ENCODE measurements around the gene TNFAIP8. TPM values are rescaled to one million over a fixed set of nuclear protein-coding genes. Genes with fewer than 3 reads are reported as not detected.
A peak's percentile ranks its signal among the peaks of the same experiment; 100 is the strongest.

TNFAIP8 gene
- total RNA-seq, 2 experiments from 2014 or later: 106 to 114 TPM

GRCh38 chr5:119341452-119342349, 14.1 kb upstream of the TNFAIP8 start:
- DNase-seq (peak in 2 of 14 experiments; percentile 42 to 48), ATAC-seq (ENCODE audit: poor library complexity) (peak; percentile 9)
- Mint-ChIP-seq H3K9me3 (no peaks in the 10 kb centered on the region), H3K27ac (peak overlapping the region; percentile 97), H3K4me1 (ENCODE audit: low read depth) (peaks cover 97% of the 10 kb centered on the region), H3K4me3 (peak overlapping the region; percentile 81), H3K27me3 (no peaks in the 10 kb centered on the region), H3K36me3 (ENCODE audit: low read depth) (peaks cover 37% of the 10 kb centered on the region)
- peaks cover 19% of the 10 kb centered on the region for H3K36me3 ChIP-seq (ENCODE audit: insufficient read depth, low read length)
- H3K4me1 ChIP-seq (ENCODE audit: insufficient read depth, low read length): peaks cover 93% of the 10 kb centered on the region
- H3K27me3 ChIP-seq (ENCODE audit: control insufficient read depth in 1 of 2, insufficient read depth in 2 of 2, low read length in 2 of 2): no peaks in the 10 kb centered on the region
- intact Hi-C loops (cut with DNase I, micrococcal nuclease): loop anchor here in 1 of 2 experiments (1.0 to 5.0 kb wide), 6 partner anchors 11 to 69 kb away; no protein-coding TSS in a partner anchor
- TF ChIP-seq CTCF (IDR thresholded peaks at IDR 0.05): no peak
- peak overlapping the region; percentile 49 for H3K4me3 ChIP-seq (ENCODE audit: low read length)
- no peaks in the 10 kb centered on the region for H3K9me3 ChIP-seq (ENCODE audit: control insufficient read depth in 1 of 2, insufficient read depth in 1 of 2, low read length in 2 of 2)
- peak overlapping the region; percentile 77 to 83 for H3K27ac ChIP-seq (ENCODE audit: low read depth in 1 of 2, low read length in 2 of 2)
- CTCF ChIA-PET: interaction anchor here (1.0 to 6.0 kb wide), 15 partner anchors 8 to 354 kb away, joined by 3 to 36 read pairs (median 5); partner anchors contain the start of genes DTWD2 and TNFAIP8
- POLR2A ChIA-PET: interaction anchor here (0.6 to 17.9 kb wide), 27 partner anchors 8 to 277 kb away, joined by 3 to 301 read pairs (median 6); partner anchors contain the start of genes DMXL1 and TNFAIP8

GRCh38 chr5:119342406-119342805, 13.4 kb upstream of the TNFAIP8 start:
- Histone ChIP-seq H3K4me1 (ENCODE audit: insufficient read depth, low read length) (peaks cover 87% of the 10 kb centered on the region), H3K36me3 (ENCODE audit: insufficient read depth, low read length) (peaks cover 24% of the 10 kb centered on the region), H3K27ac (ENCODE audit: low read depth in 1 of 2, low read length in 2 of 2) (peak overlapping the region; percentile 77 to 83), H3K9me3 (ENCODE audit: control insufficient read depth in 1 of 2, insufficient read depth in 1 of 2, low read length in 2 of 2) (no peaks in the 10 kb centered on the region), H3K4me3 (ENCODE audit: low read length) (no peak overlapping the region), H3K27me3 (ENCODE audit: control insufficient read depth in 1 of 2, insufficient read depth in 2 of 2, low read length in 2 of 2) (no peaks in the 10 kb centered on the region)
- Mint-ChIP-seq H3K4me1 (ENCODE audit: low read depth) (peaks cover 97% of the 10 kb centered on the region), H3K9me3 (no peaks in the 10 kb centered on the region), H3K36me3 (ENCODE audit: low read depth) (peaks cover 44% of the 10 kb centered on the region), H3K27ac (peak overlapping the region; percentile 97), H3K4me3 (peak overlapping the region; percentile 81), H3K27me3 (no peaks in the 10 kb centered on the region)
- ATAC-seq (ENCODE audit: poor library complexity) (no peak), DNase-seq (no peak)
- intact Hi-C loops (cut with DNase I, micrococcal nuclease): loop anchor here in 1 of 2 experiments (5.0 kb wide), 3 partner anchors 35 to 70 kb away; no protein-coding TSS in a partner anchor
- TF ChIP-seq CTCF (IDR thresholded peaks at IDR 0.05): no peak
- POLR2A ChIA-PET: interaction anchor here (1.1 to 17.9 kb wide), 9 partner anchors 9 to 75 kb away, joined by 3 to 301 read pairs (median 12); partner anchors contain the start of gene TNFAIP8
- CTCF ChIA-PET: interaction anchor here (1.0 to 4.8 kb wide), 7 partner anchors 9 to 355 kb away, joined by 3 to 36 read pairs (median 5); partner anchors contain the start of genes DTWD2 and TNFAIP8

DNA sequence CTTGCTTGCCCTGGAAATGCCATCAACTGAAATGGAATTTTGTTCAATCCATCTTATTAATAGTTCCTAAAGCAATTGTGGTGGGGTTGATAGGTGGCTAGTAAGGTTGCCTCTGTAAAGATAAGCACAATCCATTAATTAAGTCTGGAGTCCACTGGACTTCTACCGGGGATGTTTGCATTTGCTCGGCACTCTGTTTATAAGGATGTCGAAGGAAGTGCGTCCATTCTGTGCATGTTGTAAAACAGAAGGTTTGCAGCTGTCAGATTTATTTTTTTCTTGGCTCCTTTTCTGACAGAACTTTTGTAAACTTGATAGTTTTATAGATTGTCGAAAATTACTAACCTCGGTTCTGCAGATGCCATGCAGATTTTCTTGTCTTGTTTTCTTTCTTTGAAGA, 12.8 kb upstream of the TNFAIP8 start:
- Mint-ChIP-seq H3K4me1 (ENCODE audit: low read depth) (peaks cover 97% of the 10 kb centered on the region), H3K27ac (peak overlapping the region; percentile 97), H3K36me3 (ENCODE audit: low read depth) (peaks cover 49% of the 10 kb centered on the region), H3K4me3 (peak overlapping the region; percentile 46), H3K9me3 (no peaks in the 10 kb centered on the region), H3K27me3 (no peaks in the 10 kb centered on the region)
- CTCF ChIA-PET: interaction anchor here (1.1 to 4.8 kb wide), 5 partner anchors 12 to 73 kb away, joined by 3 to 36 read pairs (median 8); partner anchors contain the start of gene TNFAIP8
- Histone ChIP-seq H3K4me3 (ENCODE audit: low read length) (no peak overlapping the region), H3K4me1 (ENCODE audit: insufficient read depth, low read length) (peaks cover 87% of the 10 kb centered on the region), H3K9me3 (ENCODE audit: control insufficient read depth in 1 of 2, insufficient read depth in 1 of 2, low read length in 2 of 2) (no peaks in the 10 kb centered on the region), H3K36me3 (ENCODE audit: insufficient read depth, low read length) (peaks cover 30% of the 10 kb centered on the region), H3K27me3 (ENCODE audit: control insufficient read depth in 1 of 2, insufficient read depth in 2 of 2, low read length in 2 of 2) (no peaks in the 10 kb centered on the region), H3K27ac (ENCODE audit: low read depth in 1 of 2, low read length in 2 of 2) (peak overlapping the region; percentile 61 to 83)
- ATAC-seq (ENCODE audit: poor library complexity) (no peak), DNase-seq (no peak)
- intact Hi-C loops (cut with DNase I, micrococcal nuclease): loop anchor here in 1 of 2 experiments (5.0 kb wide), 3 partner anchors 36 to 71 kb away; no protein-coding TSS in a partner anchor
- POLR2A ChIA-PET: interaction anchor here (0.8 to 17.9 kb wide), 8 partner anchors 10 to 73 kb away, joined by 3 to 301 read pairs (median 4); partner anchors contain the start of gene TNFAIP8
- TF ChIP-seq CTCF (IDR thresholded peaks at IDR 0.05): no peak

Measured in CD4-positive, alpha-beta T cell (primary cell).